Peyer's patch (tissue), 4 donors: ENCODE data around the gene IFRD2.

Experiments used
- POLR2A ChIP-seq, 2 donors: fragments of 450-650 bp; IDR thresholded peaks; one replicate each; pipeline ENCODE4 v1.5.1; 2017; ENCODE audit warnings: antibody characterized with exemption in 2 of 2, mild to moderate bottlenecking in 2 of 2, moderate library complexity in 2 of 2
- TF ChIP-seq, protein P1 (sequence below), 6 experiments: fragments of 450-650 bp in 4 of 6; fragments of 200-600 bp in 2 of 6; sonication (generic) in 1 of 6; IDR thresholded peaks; one replicate each; pipeline ENCODE4 v1.5.1; 2017 to 2019; ENCODE audit warnings: antibody characterized with exemption in 6 of 6, mild to moderate bottlenecking in 3 of 6, moderate library complexity in 1 of 6

DNA sequence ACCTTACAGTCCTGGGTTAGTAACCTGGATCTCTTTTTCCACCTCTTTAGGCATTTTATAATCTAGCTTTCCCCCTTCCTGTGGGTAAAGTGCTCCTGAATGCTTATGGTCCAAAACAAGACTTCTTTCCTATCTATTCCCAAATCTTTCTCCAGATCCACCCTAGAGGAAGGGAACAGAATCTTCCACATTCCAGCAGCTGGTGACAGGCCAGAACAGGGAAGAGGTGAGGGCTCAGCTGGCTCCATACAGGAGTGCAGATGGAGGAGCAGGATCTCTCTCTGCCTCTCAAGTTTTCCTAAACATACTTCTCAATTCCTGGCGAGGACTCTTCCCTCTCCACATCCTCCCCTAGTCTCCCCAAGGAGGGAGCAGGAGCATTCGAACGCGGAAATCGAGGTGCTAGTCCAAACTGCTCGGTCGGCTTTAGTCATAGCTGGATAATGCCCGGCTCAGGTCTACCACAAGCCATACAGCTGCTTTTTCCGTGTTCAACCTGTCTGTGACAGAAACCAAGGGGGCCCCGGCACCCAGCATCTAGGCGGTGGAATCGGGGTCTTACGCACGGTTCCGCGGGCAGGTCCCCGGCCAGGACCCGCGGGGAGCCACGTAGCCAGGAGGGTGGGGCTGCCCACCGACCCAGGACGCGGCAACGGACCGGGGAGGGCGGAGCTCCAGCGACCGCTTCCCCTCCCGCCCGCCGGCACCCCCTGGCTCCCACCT lies 44.4 kb upstream of the IFRD2 start:
- TF ChIP-seq POLR2A (IDR thresholded peaks at IDR 0.05), result no peak
- TF ChIP-seq, protein P1, sequence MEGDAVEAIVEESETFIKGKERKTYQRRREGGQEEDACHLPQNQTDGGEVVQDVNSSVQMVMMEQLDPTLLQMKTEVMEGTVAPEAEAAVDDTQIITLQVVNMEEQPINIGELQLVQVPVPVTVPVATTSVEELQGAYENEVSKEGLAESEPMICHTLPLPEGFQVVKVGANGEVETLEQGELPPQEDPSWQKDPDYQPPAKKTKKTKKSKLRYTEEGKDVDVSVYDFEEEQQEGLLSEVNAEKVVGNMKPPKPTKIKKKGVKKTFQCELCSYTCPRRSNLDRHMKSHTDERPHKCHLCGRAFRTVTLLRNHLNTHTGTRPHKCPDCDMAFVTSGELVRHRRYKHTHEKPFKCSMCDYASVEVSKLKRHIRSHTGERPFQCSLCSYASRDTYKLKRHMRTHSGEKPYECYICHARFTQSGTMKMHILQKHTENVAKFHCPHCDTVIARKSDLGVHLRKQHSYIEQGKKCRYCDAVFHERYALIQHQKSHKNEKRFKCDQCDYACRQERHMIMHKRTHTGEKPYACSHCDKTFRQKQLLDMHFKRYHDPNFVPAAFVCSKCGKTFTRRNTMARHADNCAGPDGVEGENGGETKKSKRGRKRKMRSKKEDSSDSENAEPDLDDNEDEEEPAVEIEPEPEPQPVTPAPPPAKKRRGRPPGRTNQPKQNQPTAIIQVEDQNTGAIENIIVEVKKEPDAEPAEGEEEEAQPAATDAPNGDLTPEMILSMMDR (IDR thresholded peaks at IDR 0.05), result no peak
